ENCODE data around the gene NT5DC3.

The NT5DC3 gene

DNA sequence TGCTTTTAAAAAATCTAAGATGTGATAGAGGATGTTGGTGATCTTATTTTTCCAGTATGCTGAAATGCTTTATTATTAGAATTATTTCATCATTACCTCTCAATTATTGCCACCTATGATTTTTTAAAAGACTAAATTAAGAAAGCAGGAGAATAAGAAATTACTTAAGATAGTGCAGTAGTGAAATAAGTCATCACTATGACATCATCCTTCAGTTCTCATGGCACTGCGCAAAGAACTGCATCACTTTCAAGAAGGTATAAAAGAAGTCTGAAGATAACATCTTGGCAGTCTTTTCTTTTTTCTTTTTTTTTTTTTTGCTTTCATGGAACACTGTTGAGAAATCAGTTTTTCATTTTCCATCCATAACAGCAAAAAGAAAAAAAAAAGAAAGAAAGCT is 24.4 kb downstream of the NT5DC3 start:
- no peak for ATAC-seq
- TF ChIP-seq ZNF8 (CRISPR knock-in tag; IDR thresholded peaks at IDR 0.05) (no peak), ESRRG (CRISPR knock-in tag; IDR thresholded peaks at IDR 0.05) (no peak), BACH2 (CRISPR knock-in tag; IDR thresholded peaks at IDR 0.05; ENCODE audit: borderline replicate concordance) (no peak), OSR1 (CRISPR knock-in tag; IDR thresholded peaks at IDR 0.05) (no peak), ISL1 (CRISPR knock-in tag; IDR thresholded peaks at IDR 0.05) (0 out of 2 replicates have a peak, but pooled peaks have one; percentile 6), ZNF565 (CRISPR knock-in tag; conservative IDR thresholded peaks at IDR 0.05; ENCODE audit: low read depth) (no peak), ZFP3 (CRISPR knock-in tag; IDR thresholded peaks at IDR 0.05) (no peak), ZFP30 (CRISPR knock-in tag; IDR thresholded peaks at IDR 0.05) (no peak)
- TF ChIP-seq, protein P1, sequence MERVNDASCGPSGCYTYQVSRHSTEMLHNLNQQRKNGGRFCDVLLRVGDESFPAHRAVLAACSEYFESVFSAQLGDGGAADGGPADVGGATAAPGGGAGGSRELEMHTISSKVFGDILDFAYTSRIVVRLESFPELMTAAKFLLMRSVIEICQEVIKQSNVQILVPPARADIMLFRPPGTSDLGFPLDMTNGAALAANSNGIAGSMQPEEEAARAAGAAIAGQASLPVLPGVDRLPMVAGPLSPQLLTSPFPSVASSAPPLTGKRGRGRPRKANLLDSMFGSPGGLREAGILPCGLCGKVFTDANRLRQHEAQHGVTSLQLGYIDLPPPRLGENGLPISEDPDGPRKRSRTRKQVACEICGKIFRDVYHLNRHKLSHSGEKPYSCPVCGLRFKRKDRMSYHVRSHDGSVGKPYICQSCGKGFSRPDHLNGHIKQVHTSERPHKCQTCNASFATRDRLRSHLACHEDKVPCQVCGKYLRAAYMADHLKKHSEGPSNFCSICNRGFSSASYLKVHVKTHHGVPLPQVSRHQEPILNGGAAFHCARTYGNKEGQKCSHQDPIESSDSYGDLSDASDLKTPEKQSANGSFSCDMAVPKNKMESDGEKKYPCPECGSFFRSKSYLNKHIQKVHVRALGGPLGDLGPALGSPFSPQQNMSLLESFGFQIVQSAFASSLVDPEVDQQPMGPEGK (CRISPR knock-in tag; IDR thresholded peaks at IDR 0.05; ENCODE audit: borderline replicate concordance), result no peak

DNA sequence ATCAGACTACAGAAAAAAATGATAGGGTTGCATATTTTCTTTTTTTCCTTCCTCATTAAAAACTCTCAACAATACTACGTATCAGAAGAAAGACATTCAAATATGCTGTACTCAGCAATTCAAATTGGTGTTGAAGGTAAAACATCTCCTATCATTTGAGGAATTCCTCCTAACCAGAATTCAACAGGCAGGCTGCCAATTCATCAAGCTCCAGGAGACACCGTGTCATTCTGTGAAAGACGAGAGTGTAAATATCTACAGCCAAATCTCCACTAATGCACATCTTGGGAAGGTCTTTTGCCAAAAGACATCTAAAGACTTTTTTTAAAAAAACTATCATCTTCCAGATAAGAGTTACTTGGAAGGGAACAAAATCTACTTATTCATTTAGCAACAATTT is 26.6 kb downstream of the NT5DC3 start:
- ATAC-seq, result peak; percentile 70
- TF ChIP-seq ISL1 (CRISPR knock-in tag; IDR thresholded peaks at IDR 0.05) (peak; percentile 95), TOX (CRISPR knock-in tag; IDR thresholded peaks at IDR 0.05; ENCODE audit: borderline replicate concordance) (no peak), ZNF70 (CRISPR knock-in tag; IDR thresholded peaks at IDR 0.05) (no peak), GLIS3 (CRISPR knock-in tag; IDR thresholded peaks at IDR 0.05) (no peak)
- TF ChIP-seq, protein P2, sequence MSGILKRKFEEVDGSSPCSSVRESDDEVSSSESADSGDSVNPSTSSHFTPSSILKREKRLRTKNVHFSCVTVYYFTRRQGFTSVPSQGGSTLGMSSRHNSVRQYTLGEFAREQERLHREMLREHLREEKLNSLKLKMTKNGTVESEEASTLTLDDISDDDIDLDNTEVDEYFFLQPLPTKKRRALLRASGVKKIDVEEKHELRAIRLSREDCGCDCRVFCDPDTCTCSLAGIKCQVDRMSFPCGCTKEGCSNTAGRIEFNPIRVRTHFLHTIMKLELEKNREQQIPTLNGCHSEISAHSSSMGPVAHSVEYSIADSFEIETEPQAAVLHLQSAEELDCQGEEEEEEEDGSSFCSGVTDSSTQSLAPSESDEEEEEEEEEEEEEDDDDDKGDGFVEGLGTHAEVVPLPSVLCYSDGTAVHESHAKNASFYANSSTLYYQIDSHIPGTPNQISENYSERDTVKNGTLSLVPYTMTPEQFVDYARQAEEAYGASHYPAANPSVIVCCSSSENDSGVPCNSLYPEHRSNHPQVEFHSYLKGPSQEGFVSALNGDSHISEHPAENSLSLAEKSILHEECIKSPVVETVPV (CRISPR knock-in tag; IDR thresholded peaks at IDR 0.05), result no peak
- TF ChIP-seq, protein P3, sequence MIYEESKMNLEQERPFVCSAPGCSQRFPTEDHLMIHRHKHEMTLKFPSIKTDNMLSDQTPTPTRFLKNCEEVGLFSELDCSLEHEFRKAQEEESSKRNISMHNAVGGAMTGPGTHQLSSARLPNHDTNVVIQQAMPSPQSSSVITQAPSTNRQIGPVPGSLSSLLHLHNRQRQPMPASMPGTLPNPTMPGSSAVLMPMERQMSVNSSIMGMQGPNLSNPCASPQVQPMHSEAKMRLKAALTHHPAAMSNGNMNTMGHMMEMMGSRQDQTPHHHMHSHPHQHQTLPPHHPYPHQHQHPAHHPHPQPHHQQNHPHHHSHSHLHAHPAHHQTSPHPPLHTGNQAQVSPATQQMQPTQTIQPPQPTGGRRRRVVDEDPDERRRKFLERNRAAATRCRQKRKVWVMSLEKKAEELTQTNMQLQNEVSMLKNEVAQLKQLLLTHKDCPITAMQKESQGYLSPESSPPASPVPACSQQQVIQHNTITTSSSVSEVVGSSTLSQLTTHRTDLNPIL (CRISPR knock-in tag; IDR thresholded peaks at IDR 0.05; ENCODE audit: low read depth), result no peak

DNA sequence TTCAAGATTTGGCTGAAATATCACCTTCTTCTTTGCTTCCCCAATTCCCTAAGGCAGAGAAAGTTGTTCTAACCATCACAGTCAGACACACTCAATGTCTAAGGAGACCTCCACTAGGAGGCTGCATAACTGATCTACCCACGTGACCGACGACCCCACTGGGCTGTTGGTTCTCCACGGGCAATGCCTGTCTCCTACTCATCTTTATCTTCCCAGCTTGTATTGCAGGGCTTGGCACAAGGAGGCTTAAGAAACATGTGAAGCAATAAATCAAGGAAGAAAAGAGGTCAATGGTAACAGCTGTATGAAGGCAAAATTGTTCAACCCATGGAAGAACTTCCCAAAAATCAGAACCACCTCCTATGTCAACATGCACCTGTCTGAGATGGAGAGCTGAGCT is 27.1 kb downstream of the NT5DC3 start:
- peak; percentile 29 for ATAC-seq
- TF ChIP-seq, protein P2 (CRISPR knock-in tag; IDR thresholded peaks at IDR 0.05), result no peak
- TF ChIP-seq, protein P4, sequence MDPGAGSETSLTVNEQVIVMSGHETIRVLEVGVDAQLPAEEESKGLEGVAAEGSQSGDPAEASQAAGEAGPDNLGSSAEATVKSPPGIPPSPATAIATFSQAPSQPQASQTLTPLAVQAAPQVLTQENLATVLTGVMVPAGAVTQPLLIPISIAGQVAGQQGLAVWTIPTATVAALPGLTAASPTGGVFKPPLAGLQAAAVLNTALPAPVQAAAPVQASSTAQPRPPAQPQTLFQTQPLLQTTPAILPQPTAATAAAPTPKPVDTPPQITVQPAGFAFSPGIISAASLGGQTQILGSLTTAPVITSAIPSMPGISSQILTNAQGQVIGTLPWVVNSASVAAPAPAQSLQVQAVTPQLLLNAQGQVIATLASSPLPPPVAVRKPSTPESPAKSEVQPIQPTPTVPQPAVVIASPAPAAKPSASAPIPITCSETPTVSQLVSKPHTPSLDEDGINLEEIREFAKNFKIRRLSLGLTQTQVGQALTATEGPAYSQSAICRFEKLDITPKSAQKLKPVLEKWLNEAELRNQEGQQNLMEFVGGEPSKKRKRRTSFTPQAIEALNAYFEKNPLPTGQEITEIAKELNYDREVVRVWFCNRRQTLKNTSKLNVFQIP (CRISPR knock-in tag; IDR thresholded peaks at IDR 0.05; ENCODE audit: borderline replicate concordance, low read depth), result no peak
- TF ChIP-seq ZFP30 (CRISPR knock-in tag; IDR thresholded peaks at IDR 0.05) (no peak), CSDC2 (CRISPR knock-in tag; IDR thresholded peaks at IDR 0.05) (no peak), ISL1 (CRISPR knock-in tag; IDR thresholded peaks at IDR 0.05) (no peak), ZNF565 (CRISPR knock-in tag; conservative IDR thresholded peaks at IDR 0.05; ENCODE audit: low read depth) (no peak), ESRRG (CRISPR knock-in tag; IDR thresholded peaks at IDR 0.05) (no peak), ZC3H10 (CRISPR knock-in tag; IDR thresholded peaks at IDR 0.05) (no peak), GLIS3 (CRISPR knock-in tag; IDR thresholded peaks at IDR 0.05) (no peak), ZNF8 (CRISPR knock-in tag; IDR thresholded peaks at IDR 0.05) (no peak), ARNTL (CRISPR knock-in tag; IDR thresholded peaks at IDR 0.05; ENCODE audit: borderline replicate concordance, low read depth) (no peak), OSR1 (CRISPR knock-in tag; IDR thresholded peaks at IDR 0.05) (no peak), PPARA (CRISPR knock-in tag; IDR thresholded peaks at IDR 0.05; ENCODE audit: borderline replicate concordance) (no peak), ZNF70 (CRISPR knock-in tag; IDR thresholded peaks at IDR 0.05) (no peak), TCF4 (CRISPR knock-in tag; IDR thresholded peaks at IDR 0.05; ENCODE audit: borderline replicate concordance) (no peak), SNAI2 (CRISPR knock-in tag; IDR thresholded peaks at IDR 0.05) (no peak), BACH2 (CRISPR knock-in tag; IDR thresholded peaks at IDR 0.05; ENCODE audit: borderline replicate concordance) (no peak), TOX (CRISPR knock-in tag; IDR thresholded peaks at IDR 0.05; ENCODE audit: borderline replicate concordance) (no peak)
- TF ChIP-seq, protein P1 (CRISPR knock-in tag; IDR thresholded peaks at IDR 0.05; ENCODE audit: borderline replicate concordance), result no peak

Data from SK-N-SH treated with all-trans-retinoic acid at 6 μM for 48 hours (cell line).